A549 (cell line): ENCODE measurements around the gene HLA-DOB. TPM values are rescaled to one million over a fixed set of nuclear protein-coding genes. Genes with fewer than 3 reads are reported as not detected.

Experiments used
- ATAC-seq, 2 experiments: fragments of 200-7000 bp in 1 of 2; fragments of >200 bp in 1 of 2; cut with Nextera tagmentation in 1 of 2; cut with Tn5 transposase in 1 of 2; 3 replicates each; pipeline versions ENCODE4 v1.8.0 to v1.9.1; 2018 to 2020; ENCODE audit warnings: mild to moderate bottlenecking in 1 of 2, moderate library complexity in 1 of 2
- CTCF ChIA-PET: fragments of 300-600 bp; sonication (Branson Sonifier 250); formaldehyde crosslinking; extraction: SDS; loops from one replicate; lab custom pipeline; 2021; ENCODE audit warnings: antibody characterized with exemption, inconsistent platforms; lab: Yijun Ruan, JAX
- POLR2A ChIA-PET: fragments of 350-600 bp; formaldehyde crosslinking; extraction: SDS; loops from one replicate; lab custom pipeline; 2021; ENCODE audit warnings: antibody characterized with exemption, inconsistent platforms; lab: Yijun Ruan, JAX
- DNase-seq, 2 experiments: peaks; one replicate each; pipeline versions ENCODE4 v3.0.0 to v3.0.0-alpha.2; 2011 to 2016; ENCODE audit warnings: low read depth in 1 of 2, low spot score in 1 of 2
- FAIRE-seq: peaks from 2 replicates; lab custom pipeline; 2011; peaks lifted over from hg19 to GRCh38; lab: Jason Lieb, UNC
- H3K27ac ChIP-seq, 2 experiments: fragments of >200 bp; sonication (Bioruptor Twin); formaldehyde crosslinking; 3 replicates each; pipeline ENCODE4 v1.5.1; 2016 to 2017
- H3K4me1 ChIP-seq: fragments of >200 bp; sonication (Bioruptor Twin); formaldehyde crosslinking; 3 replicates; pipeline ENCODE4 v1.6.1; 2016
- H3K4me2 ChIP-seq: fragments of >200 bp; sonication (Bioruptor Twin); formaldehyde crosslinking; 3 replicates; pipeline ENCODE4 v1.6.1; 2016
- H3K4me3 ChIP-seq: fragments of >200 bp; sonication (Bioruptor Twin); formaldehyde crosslinking; 3 replicates; pipeline ENCODE4 v1.5.1; 2016
- H3K9me3 ChIP-seq: fragments of >200 bp; sonication (Bioruptor Twin); formaldehyde crosslinking; 3 replicates; pipeline ENCODE4 v1.6.1; 2016
- ATOH8 ChIP-seq: fragments of 250-450 bp; sonication (Bioruptor Pico); IDR thresholded peaks from 2 replicates; pipeline ENCODE4 v1.5.0; 2020; ENCODE audit warnings: low read depth, mild to moderate bottlenecking, moderate library complexity
- BCL3 ChIP-seq: fragments of >200 bp; sonication (Bioruptor Twin); formaldehyde crosslinking; IDR thresholded peaks from 3 replicates; pipeline ENCODE4 v1.6.1; 2016
- CEBPB ChIP-seq, 2 experiments: fragments of >200 bp in 1 of 2; sonication (Bioruptor Twin) in 1 of 2; formaldehyde crosslinking in 1 of 2; IDR thresholded peaks; 2 replicates each; pipeline ENCODE4 v1.6.1; 2012 to 2016
- EP300 ChIP-seq, 2 experiments: fragments of >200 bp; sonication (Bioruptor Twin); formaldehyde crosslinking; IDR thresholded peaks; 2 replicates in 1 of 2; 3 replicates in 1 of 2; pipeline ENCODE4 v1.6.1; 2016 to 2017
- FOSB ChIP-seq: fragments of 250-450 bp; sonication (Bioruptor Pico); IDR thresholded peaks from 2 replicates; pipeline ENCODE4 v1.5.0; 2020; ENCODE audit warnings: mild to moderate bottlenecking, moderate library complexity
- HEYL ChIP-seq: fragments of 250-450 bp; sonication (Bioruptor Pico); IDR thresholded peaks from 2 replicates; pipeline ENCODE4 v1.8.0; 2021; ENCODE audit warnings: mild to moderate bottlenecking, moderate library complexity
- HOXA7 ChIP-seq: fragments of 250-450 bp; sonication (Bioruptor Pico); IDR thresholded peaks from 2 replicates; pipeline ENCODE4 v1.5.0; 2020; ENCODE audit warnings: mild to moderate bottlenecking, moderate library complexity
- JUN ChIP-seq, 2 experiments: fragments of >200 bp; sonication (Bioruptor Twin); formaldehyde crosslinking; IDR thresholded peaks; 2 replicates in 1 of 2; 3 replicates in 1 of 2; pipeline ENCODE4 v1.6.1; 2016 to 2017
- KDM5A ChIP-seq: fragments of 200-600 bp; sonication (generic); IDR thresholded peaks from 2 replicates; pipeline ENCODE4 v1.6.1; 2016; ENCODE audit warnings: antibody characterized with exemption, mild to moderate bottlenecking
- MAZ ChIP-seq: fragments of 150-350 bp; IDR thresholded peaks from 2 replicates; pipeline ENCODE4 v1.6.1; 2014; ENCODE audit warnings: antibody characterized with exemption, low read depth, low read length, borderline replicate concordance
- NR3C1 ChIP-seq: fragments of >200 bp; sonication (Bioruptor Twin); formaldehyde crosslinking; IDR thresholded peaks from 3 replicates; pipeline ENCODE4 v1.6.1; 2017
- PHF8 ChIP-seq: fragments of 200-600 bp; sonication (generic); IDR thresholded peaks from 2 replicates; pipeline ENCODE4 v1.6.1; 2016; ENCODE audit warnings: low read depth, mild to moderate bottlenecking, antibody characterized with exemption, moderate library complexity, borderline replicate concordance
- RAD21 ChIP-seq, 2 experiments: fragments of >200 bp in 1 of 2; sonication (Bioruptor Twin) in 1 of 2; formaldehyde crosslinking in 1 of 2; IDR thresholded peaks in 1 of 2; conservative IDR thresholded peaks in 1 of 2; 2 replicates in 1 of 2; 3 replicates in 1 of 2; pipeline ENCODE4 v1.6.1; 2012 to 2018; ENCODE audit warnings: inconsistent platforms in 1 of 2
- RCOR1 ChIP-seq: fragments of 150-350 bp; IDR thresholded peaks from 2 replicates; pipeline ENCODE4 v1.6.1; 2014; ENCODE audit warnings: antibody characterized with exemption, low read length, low read depth
- RFX5 ChIP-seq: fragments of 450-650 bp; IDR thresholded peaks from 2 replicates; pipeline ENCODE4 v1.7.1; 2014; ENCODE audit warnings: antibody characterized with exemption, mild to moderate bottlenecking, moderate library complexity
- RNF2 ChIP-seq: fragments of 200-600 bp; sonication (generic); IDR thresholded peaks from 2 replicates; pipeline ENCODE4 v1.6.1; 2016; ENCODE audit warnings: low read depth, mild to moderate bottlenecking, antibody characterized with exemption, moderate library complexity, borderline replicate concordance
- SREBF2 ChIP-seq: fragments of 450-650 bp; IDR thresholded peaks from 2 replicates; pipeline ENCODE4 v1.6.1; 2014; ENCODE audit warnings: mild to moderate bottlenecking, moderate library complexity
- TFCP2L1 ChIP-seq: fragments of 250-450 bp; sonication (Bioruptor Pico); IDR thresholded peaks from 2 replicates; pipeline ENCODE4 v1.5.0; 2021; ENCODE audit warnings: mild to moderate bottlenecking
- TP53 ChIP-seq: fragments of 250-450 bp; sonication (Bioruptor Pico); IDR thresholded peaks from 2 replicates; pipeline ENCODE4 v1.5.0; 2021; ENCODE audit warnings: mild to moderate bottlenecking, moderate library complexity
- ZSCAN20 ChIP-seq: fragments of 250-450 bp; sonication (Bioruptor Pico); IDR thresholded peaks from 2 replicates; pipeline ENCODE4 v1.8.0; 2022; ENCODE audit warnings: mild to moderate bottlenecking, moderate library complexity
- WGBS: methylation state at CpG from one replicate; pipeline ENCODE4 v1.1.6; 2017; ENCODE audit errors: missing lambda C conversion rate; 5-methylcytosine and 5-hydroxymethylcytosine counted together
- polyA plus RNA-seq, 4 experiments: library from polyadenylated mRNA; depleted of rRNA in 3 of 4; stranded (reverse); fragments of >200 nt; fragmentation: RNase III in 1 of 4; extraction: RNeasy Plus Mini Kit Qiagen cat#74134 plus additional on column Dnase treatment in 1 of 4; gene quantifications; 2 replicates in 3 of 4; 3 replicates in 1 of 4; pipeline ENCODE4 v1.2.3, GENCODE V29; 2011 to 2017
- TF ChIP-seq, protein P1 (sequence below): IDR thresholded peaks from 2 replicates; pipeline ENCODE4 v1.6.1; 2012; ENCODE audit warnings: low read depth, borderline replicate concordance
- TF ChIP-seq, protein P2 (sequence below): fragments of 450-650 bp; IDR thresholded peaks from 2 replicates; pipeline ENCODE4 v1.6.1; 2014; ENCODE audit warnings: antibody characterized with exemption
- TF ChIP-seq, protein P3 (sequence below): fragments of 200-600 bp; sonication (generic); IDR thresholded peaks from 2 replicates; pipeline ENCODE4 v1.6.1; 2016; ENCODE audit warnings: antibody characterized with exemption, mild to moderate bottlenecking, moderate library complexity
- TF ChIP-seq, protein P4 (sequence below): IDR thresholded peaks from 2 replicates; pipeline ENCODE4 v1.6.1; 2012

Gene HLA-DOB
- polyA plus RNA-seq, 2 of the 4 experiments (the other 2 are of a cell fraction): 0.08 to 0.10 TPM

GRCh38 chr6:32799740-32800139 is 17.1 kb downstream of the HLA-DOB start:
- Histone ChIP-seq H3K27ac (no peak overlapping the region), H3K9me3 (peaks cover 6% of the 10 kb centered on the region; the same call in 1 of the 3 replicates), H3K4me3 (no peak overlapping the region), H3K4me2 (no peak overlapping the region)
- no peak for FAIRE-seq
- POLR2A ChIA-PET: no interaction called here
- 50% methylated on average over 3 of the region's 3 CpGs for WGBS
- TF ChIP-seq NR3C1: no peak
- TF ChIP-seq, protein P1, sequence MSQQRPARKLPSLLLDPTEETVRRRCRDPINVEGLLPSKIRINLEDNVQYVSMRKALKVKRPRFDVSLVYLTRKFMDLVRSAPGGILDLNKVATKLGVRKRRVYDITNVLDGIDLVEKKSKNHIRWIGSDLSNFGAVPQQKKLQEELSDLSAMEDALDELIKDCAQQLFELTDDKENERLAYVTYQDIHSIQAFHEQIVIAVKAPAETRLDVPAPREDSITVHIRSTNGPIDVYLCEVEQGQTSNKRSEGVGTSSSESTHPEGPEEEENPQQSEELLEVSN: no peak
- TF ChIP-seq, protein P2, sequence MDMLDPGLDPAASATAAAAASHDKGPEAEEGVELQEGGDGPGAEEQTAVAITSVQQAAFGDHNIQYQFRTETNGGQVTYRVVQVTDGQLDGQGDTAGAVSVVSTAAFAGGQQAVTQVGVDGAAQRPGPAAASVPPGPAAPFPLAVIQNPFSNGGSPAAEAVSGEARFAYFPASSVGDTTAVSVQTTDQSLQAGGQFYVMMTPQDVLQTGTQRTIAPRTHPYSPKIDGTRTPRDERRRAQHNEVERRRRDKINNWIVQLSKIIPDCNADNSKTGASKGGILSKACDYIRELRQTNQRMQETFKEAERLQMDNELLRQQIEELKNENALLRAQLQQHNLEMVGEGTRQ: no peak
- no peak for TF ChIP-seq RAD21 (conservative IDR thresholded peaks at IDR 0.05 in 1 of 2, IDR thresholded peaks at IDR 0.05 in 1 of 2)
- no peak for TF ChIP-seq HEYL
- no peak for TF ChIP-seq KDM5A
- TF ChIP-seq, all 56 proteins: peak for 0
- CTCF ChIA-PET: interaction anchor here (1.0 to 1.6 kb wide), 4 partner anchors 14 to 387 kb away, joined by 4 to 8 read pairs (median 6); partner anchors contain the start of gene TAP2
- no peak for ATAC-seq
- DNase-seq: no peak
- no peaks in the 10 kb centered on the region for H3K4me1 ChIP-seq

DNA sequence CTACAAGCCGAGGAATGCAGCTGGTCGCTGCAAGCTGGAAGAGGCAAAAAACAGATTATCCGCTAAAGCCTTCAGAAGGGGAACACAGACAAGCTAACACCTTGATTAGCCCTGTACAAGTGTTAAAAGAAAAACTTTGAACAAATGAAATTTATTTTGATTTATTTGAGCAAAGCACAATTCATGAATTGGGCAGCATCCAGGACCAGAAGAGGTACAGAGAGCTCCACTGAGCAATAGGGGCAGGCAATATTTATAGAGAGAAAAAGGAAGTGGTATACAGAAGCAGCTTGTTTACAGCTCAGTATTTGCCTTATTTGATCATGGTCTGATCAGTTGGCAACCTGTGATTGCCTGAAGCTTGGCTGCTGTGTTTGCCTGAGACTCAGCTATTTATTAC is 17.6 kb downstream of the HLA-DOB start:
- H3K4me3 ChIP-seq: no peak overlapping the region
- no peak overlapping the region for H3K4me2 ChIP-seq
- no peak overlapping the region for H3K27ac ChIP-seq
- ATAC-seq (no peak), DNase-seq (no peak), FAIRE-seq (no peak)
- CTCF ChIA-PET: interaction anchor here (1.0 to 1.6 kb wide), 4 partner anchors 13 to 386 kb away, joined by 4 to 8 read pairs (median 6); partner anchors contain the start of gene TAP2
- 29% methylated on average over 3 of the region's 3 CpGs for WGBS
- H3K4me1 ChIP-seq: no peaks in the 10 kb centered on the region
- H3K9me3 ChIP-seq: peaks cover 6% of the 10 kb centered on the region; the same call in 1 of the 3 replicates
- no peak for TF ChIP-seq MAZ
- no peak for TF ChIP-seq ATOH8
- TF ChIP-seq, protein P3, sequence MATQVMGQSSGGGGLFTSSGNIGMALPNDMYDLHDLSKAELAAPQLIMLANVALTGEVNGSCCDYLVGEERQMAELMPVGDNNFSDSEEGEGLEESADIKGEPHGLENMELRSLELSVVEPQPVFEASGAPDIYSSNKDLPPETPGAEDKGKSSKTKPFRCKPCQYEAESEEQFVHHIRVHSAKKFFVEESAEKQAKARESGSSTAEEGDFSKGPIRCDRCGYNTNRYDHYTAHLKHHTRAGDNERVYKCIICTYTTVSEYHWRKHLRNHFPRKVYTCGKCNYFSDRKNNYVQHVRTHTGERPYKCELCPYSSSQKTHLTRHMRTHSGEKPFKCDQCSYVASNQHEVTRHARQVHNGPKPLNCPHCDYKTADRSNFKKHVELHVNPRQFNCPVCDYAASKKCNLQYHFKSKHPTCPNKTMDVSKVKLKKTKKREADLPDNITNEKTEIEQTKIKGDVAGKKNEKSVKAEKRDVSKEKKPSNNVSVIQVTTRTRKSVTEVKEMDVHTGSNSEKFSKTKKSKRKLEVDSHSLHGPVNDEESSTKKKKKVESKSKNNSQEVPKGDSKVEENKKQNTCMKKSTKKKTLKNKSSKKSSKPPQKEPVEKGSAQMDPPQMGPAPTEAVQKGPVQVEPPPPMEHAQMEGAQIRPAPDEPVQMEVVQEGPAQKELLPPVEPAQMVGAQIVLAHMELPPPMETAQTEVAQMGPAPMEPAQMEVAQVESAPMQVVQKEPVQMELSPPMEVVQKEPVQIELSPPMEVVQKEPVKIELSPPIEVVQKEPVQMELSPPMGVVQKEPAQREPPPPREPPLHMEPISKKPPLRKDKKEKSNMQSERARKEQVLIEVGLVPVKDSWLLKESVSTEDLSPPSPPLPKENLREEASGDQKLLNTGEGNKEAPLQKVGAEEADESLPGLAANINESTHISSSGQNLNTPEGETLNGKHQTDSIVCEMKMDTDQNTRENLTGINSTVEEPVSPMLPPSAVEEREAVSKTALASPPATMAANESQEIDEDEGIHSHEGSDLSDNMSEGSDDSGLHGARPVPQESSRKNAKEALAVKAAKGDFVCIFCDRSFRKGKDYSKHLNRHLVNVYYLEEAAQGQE: no peak
- no peak for TF ChIP-seq PHF8
- no peak for TF ChIP-seq SREBF2
- TF ChIP-seq BCL3: no peak
- no peak for TF ChIP-seq FOSB
- no peak for TF ChIP-seq TP53 (CRISPR knock-in tag)
- TF ChIP-seq RFX5: no peak
- TF ChIP-seq RCOR1: no peak
- TF ChIP-seq, protein P2: no peak
- TF ChIP-seq TFCP2L1 (CRISPR knock-in tag): no peak
- no peak for TF ChIP-seq ZSCAN20 (CRISPR knock-in tag)
- no peak for TF ChIP-seq JUN (IDR thresholded peaks at IDR 0.05)
- TF ChIP-seq CEBPB (IDR thresholded peaks at IDR 0.05): no peak
- TF ChIP-seq HOXA7 (CRISPR knock-in tag): no peak
- no peak for TF ChIP-seq EP300 (IDR thresholded peaks at IDR 0.05)
- no peak for TF ChIP-seq RNF2
- TF ChIP-seq, protein P4, sequence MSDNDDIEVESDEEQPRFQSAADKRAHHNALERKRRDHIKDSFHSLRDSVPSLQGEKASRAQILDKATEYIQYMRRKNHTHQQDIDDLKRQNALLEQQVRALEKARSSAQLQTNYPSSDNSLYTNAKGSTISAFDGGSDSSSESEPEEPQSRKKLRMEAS: no peak
- TF ChIP-seq, all 56 proteins: peak for 0
- POLR2A ChIA-PET: no interaction called here
